Testis (tissue), 2 donors: Measurements from ENCODE around the gene ZIC1.

Experiments used
- POLR2A ChIP-seq: fragments of 450-650 bp; IDR thresholded peaks from one replicate; pipeline ENCODE4 v1.6.1; 2017; ENCODE audit warnings: antibody characterized with exemption, mild to moderate bottlenecking, moderate library complexity
- TF ChIP-seq, protein P1 (sequence below), 3 experiments: fragments of 450-650 bp in 2 of 3; fragments of 200-600 bp in 1 of 3; sonication (generic) in 1 of 3; IDR thresholded peaks; one replicate each; pipeline ENCODE4 v1.5.1; 2016 to 2019; ENCODE audit warnings: antibody characterized with exemption in 3 of 3, mild to moderate bottlenecking in 2 of 3, moderate library complexity in 1 of 3

DNA sequence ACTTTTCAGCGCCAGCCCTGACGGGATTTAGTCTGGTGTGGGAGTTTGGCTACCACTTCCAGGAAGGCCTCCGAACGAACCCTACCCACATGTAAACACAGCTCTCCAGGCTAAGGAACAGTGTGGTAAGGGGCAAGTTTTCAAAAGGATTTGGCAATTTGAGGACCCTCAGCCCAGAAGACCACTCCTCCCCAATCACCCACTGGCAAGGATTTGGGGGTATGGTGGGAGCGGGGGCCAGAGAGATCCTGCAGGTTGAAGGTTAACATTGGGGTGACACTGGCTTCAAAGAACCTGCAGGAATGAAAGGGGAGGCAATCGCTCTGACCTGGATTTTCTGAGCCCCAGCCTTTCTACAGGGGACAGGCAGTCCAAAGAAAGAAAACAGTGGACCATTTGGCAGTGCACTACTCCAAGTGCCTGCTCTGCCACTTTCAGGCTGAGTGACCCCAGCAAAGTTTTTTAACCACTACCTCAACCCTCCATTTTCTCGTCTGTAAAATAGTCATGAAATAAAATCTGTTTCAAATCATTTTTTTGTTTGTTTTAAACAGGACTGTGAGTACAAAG, 37.3 kb upstream of the ZIC1 start:
- TF ChIP-seq, protein P1, sequence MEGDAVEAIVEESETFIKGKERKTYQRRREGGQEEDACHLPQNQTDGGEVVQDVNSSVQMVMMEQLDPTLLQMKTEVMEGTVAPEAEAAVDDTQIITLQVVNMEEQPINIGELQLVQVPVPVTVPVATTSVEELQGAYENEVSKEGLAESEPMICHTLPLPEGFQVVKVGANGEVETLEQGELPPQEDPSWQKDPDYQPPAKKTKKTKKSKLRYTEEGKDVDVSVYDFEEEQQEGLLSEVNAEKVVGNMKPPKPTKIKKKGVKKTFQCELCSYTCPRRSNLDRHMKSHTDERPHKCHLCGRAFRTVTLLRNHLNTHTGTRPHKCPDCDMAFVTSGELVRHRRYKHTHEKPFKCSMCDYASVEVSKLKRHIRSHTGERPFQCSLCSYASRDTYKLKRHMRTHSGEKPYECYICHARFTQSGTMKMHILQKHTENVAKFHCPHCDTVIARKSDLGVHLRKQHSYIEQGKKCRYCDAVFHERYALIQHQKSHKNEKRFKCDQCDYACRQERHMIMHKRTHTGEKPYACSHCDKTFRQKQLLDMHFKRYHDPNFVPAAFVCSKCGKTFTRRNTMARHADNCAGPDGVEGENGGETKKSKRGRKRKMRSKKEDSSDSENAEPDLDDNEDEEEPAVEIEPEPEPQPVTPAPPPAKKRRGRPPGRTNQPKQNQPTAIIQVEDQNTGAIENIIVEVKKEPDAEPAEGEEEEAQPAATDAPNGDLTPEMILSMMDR (IDR thresholded peaks at IDR 0.05), result no peak
- no peak for TF ChIP-seq POLR2A
